GM18505 (cell line): ENCODE data around the gene EML2.

Experiments
- ATAC-seq: cut with Tn5 transposase; IDR thresholded peaks from one replicate; pipeline ENCODE4 v1.9.1; 2021; ENCODE audit not compliant: unreplicated experiment
- POLR2A ChIP-seq: IDR thresholded peaks from 4 replicates; pipeline ENCODE4 v1.6.1; 2011; ENCODE audit warnings: borderline replicate concordance; ENCODE audit not compliant: insufficient read depth, insufficient read length; ENCODE audit errors: extremely low read depth

The EML2 gene

DNA sequence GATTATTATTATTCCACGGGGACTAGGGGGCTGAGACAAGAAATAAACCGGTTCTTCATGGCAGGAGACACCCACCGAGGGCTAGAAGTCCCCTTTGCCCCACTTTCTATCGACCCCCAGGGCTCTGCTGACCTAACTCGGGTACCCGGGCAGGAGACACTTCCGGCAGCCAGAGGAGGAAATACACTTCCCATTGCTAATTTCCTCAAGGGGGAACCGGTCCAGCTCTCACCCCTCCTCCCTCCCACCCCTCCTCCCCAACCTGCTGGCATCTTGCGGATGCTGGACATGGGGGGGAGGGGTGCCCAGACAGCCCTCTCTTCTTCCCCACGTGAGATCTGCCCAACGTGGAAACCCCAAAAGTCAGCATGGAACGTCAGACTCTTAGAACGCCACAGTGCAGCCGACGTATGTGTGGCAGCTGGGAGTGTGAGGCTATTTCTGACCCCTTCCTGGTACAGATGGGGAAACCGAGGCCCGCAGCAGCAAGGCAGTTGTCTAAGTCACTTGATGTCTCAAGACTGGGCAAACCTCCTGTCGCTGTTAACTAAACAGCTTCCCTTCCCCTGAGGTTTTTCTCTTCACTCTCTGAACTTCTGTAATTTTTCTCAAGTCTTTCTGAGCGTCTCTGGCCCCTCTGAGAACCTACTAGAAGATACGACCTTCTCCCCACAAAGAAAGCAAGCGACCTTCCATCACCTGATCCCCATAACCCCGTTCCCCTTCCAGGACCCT is 40.8 kb downstream of the EML2 start:
- no peak for TF ChIP-seq POLR2A

DNA sequence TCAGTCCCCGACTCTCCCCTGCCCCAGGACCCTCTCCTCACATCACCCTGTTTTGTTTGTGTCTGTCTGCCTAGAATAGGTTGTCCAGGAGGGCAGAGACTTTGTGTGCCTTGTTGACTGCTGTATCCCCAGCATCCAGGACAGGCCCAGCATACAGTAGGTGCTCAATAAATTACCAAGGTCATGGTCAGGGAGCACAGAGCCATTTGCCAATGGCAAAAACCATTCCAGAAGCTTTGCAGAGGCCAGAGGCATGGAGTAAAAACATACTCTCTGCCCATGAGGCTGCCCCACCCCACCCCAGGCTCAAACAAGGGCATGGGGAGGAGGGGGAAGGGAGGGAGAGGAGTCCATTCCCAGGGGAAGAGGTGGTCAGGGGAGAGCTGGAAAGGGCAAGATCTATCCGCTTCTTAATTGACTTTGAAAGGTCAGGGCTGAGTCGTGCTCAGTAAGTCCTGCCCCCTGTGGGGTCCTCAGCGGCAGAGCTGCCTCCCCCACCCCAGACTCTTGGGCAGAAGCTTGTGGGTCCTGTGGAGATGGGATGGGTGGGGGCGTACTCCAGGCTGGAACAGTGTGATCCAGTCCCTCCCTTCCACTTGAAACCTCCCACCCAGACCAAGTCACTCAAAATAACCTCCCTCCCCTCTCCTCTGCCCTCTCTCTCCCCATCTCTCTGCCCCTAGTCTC is 41.6 kb downstream of the EML2 start:
- no peak for TF ChIP-seq POLR2A
- no peak for ATAC-seq

More for the DNA sequence above, 40.8 kb downstream of the EML2 start:
- ATAC-seq: no peak

DNA sequence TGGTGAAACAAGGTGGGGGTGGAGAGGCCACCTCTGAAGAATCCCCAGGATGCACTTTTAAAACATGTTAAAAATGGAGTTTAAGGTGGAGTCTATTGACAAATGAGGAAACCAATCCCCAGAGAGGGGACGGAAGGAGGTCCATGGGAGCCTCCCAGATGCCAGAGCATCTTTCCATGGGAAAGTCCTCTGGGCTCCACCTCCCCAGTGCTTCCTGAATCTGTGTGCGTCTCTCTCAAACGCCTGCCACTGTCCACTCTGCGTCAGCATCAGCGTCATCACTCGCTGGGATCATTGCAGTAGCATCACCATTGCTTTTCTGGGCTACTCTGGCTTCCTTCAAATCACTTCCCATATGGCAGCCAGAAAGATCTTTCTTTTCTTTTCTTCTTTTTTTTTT is 43.4 kb downstream of the EML2 start:
- no peak for TF ChIP-seq POLR2A
- ATAC-seq: no peak

DNA sequence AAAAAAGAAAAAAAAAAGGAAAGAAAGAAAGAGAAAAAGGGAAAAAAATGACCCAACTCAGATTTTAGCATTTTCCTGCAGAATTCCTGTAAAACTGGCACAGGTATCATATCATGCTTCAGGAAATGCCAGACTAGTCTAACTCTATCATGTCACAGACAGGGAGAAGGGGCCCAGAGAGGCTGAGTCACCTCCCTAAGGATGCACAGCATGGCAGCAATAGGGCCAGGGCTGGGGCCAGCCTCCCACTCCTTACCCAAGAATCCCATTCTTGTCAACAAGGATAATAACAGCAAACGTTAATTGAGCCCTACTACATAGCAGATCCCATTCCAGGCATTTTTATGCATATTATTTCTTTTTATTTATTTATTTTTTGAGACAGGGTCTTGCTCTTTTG is 45.7 kb downstream of the EML2 start:
- ATAC-seq: no peak
- no peak for TF ChIP-seq POLR2A

DNA sequence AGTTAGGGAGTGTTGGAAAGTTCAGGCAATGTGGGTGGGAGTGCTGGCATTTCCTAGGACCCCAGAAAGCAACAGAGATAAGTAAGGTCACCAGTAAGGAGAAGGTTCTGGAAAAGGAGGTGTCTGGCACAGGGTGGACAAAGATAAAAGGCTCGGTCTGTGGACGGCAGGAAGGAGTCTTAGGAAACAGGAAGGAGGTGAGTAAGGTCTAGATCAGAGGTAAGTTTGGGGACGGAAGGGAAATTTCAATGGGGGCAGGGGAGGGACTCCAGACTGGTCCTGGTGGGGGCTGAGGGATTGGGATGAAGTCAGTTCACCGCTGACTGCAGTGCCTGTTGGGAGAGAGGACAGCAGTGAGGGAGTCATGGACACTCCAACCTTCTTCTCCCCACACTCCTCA is 46.8 kb downstream of the EML2 start:
- ATAC-seq: no peak
- TF ChIP-seq POLR2A: no peak

DNA sequence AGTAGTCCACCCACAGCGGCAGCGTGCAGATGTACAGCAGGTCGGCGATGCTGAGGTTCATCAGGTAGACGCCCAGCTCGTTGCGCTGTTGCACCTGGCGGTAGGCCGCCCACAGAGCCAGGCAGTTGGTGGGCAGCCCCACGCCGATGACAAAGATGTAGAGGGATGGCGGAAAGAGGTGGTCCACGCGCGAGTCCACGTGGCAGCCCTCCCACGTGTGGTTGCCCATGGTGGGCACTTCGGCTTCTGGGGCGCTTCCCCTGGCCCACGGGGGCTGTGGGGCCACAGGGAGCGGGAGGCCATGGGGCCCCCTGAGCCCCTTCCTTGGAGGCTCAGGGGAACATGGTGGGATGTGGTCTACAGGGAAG is 47.6 kb downstream of the EML2 start:
- ATAC-seq: no peak
- no peak for TF ChIP-seq POLR2A

DNA sequence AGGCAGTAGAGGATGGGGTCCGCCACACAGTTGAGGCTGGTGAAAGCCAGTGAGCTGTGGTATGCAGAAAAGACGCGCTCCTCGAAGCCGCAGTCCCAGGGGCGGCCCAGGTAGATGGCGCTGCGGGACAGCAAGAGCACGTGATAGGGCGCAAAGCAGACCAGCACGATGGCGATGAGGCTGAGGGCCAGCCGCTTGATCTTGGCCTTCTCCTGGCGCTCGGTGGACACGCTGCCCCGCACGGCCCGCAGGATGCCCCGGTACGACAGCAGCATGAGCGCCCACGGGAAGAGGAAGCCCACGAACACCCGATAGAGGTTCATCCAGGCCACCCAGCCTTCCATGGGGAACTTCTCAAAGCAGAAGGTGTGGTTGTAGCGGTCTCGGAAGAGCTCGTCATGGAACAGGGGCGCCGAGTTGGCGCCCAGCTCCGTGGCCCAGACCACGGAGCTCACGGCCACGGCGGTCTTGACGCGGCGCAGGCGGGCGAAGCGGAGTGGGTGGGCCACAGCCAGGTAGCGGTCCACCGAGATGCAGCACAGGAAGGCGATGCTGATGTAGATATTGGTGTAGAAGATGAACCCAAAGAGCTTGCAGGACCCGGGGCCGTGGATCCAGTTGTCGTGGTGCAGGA is 48.1 kb downstream of the EML2 start:
- no peak for TF ChIP-seq POLR2A
- no peak for ATAC-seq

DNA sequence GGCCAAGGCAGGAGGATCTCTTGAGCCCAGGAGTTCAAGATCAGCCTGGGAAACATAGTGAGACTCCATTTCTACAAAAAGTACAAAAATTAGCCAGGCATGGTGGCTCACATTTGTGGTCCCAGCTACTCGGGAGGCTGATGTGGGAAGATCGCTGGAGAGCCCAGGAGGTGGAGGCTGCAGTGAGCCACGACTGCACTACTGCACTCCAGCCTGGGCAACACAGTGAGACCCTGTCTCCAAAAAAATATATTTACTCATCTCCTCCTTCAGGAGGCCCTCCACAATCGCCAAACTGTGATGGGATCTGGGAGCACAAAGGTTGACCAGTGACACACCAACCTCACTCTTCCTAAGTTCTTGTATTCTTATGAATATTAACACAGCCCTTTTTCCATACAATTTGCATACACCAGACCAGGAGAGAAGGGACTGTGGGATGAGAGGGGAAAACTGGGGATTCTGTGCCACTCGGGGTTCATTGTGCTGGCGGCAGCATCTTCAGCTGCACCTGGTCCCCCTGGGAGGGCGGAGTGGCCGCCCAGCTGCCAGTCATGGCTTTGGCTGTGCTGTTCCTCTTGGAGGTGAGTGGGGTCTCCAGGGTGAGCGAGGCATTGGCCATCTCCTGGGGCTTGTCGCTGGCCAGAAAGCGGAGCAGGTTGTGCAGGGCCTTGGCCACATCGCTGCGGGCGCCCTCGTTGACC is 48.7 kb downstream of the EML2 start:
- no peak for TF ChIP-seq POLR2A
- ATAC-seq: no peak

DNA sequence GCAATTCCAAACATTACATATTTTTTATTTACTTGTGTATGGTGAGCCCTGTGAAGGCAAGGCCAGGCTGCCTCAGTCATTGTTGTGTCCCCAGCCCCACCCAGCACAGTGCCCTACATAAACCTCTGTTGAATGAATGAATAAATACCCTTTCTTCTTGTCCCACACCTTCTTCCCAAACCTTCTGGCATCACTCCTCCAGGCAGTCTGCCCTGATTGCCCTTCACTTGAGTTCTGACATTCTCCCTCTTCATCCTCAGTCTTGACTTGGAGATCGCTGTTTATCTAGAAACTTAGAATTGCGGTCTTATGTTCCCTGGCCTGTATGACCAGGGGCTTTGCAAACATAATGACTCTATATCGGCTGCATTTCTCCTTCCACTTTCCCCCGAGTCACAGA is 49.4 kb downstream of the EML2 start:
- ATAC-seq: no peak
- TF ChIP-seq POLR2A: no peak

DNA sequence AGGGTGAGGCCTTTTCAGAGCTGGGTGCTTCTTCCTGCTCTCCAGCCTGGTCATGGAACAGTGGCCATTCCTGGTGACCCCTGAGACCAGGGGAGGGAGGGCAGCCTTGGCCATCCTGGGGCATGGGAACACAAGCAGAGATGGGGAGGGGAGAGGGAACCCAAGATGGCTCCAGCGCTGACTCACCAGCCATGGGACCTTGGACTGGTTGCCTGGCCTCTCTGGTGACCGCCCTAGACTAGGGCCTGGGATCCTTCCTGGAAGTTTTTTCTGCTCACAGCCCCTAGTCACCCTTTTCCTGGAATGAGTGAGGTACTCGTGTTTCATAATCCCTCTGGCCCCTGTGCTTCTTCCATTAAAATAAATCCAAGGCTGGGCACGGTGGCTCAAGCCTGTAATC is 51.3 kb downstream of the EML2 start:
- TF ChIP-seq POLR2A: no peak

DNA sequence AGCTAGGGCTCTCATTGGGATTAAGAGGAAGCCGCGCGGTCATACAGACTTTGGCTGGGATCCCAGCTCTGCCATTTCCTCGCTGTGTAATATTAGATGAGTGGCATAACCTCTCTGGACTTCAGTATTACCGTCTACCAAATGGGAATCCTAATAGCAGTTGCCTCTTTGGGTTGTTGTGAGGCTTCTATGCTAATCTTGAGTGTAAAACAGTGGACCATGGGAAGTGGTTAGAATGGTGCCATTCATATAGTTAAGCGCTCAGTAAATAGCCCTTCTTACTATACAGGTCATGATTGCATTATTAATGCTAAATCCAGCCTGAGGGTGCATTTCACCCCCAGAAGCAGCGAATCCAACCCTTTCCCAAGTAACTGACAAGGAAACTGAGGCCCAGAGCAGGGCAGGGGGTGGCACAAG is 54.0 kb downstream of the EML2 start:
- ATAC-seq: no peak
- TF ChIP-seq POLR2A: no peak

More for the DNA sequence above, 51.3 kb downstream of the EML2 start:
- ATAC-seq: no peak

DNA sequence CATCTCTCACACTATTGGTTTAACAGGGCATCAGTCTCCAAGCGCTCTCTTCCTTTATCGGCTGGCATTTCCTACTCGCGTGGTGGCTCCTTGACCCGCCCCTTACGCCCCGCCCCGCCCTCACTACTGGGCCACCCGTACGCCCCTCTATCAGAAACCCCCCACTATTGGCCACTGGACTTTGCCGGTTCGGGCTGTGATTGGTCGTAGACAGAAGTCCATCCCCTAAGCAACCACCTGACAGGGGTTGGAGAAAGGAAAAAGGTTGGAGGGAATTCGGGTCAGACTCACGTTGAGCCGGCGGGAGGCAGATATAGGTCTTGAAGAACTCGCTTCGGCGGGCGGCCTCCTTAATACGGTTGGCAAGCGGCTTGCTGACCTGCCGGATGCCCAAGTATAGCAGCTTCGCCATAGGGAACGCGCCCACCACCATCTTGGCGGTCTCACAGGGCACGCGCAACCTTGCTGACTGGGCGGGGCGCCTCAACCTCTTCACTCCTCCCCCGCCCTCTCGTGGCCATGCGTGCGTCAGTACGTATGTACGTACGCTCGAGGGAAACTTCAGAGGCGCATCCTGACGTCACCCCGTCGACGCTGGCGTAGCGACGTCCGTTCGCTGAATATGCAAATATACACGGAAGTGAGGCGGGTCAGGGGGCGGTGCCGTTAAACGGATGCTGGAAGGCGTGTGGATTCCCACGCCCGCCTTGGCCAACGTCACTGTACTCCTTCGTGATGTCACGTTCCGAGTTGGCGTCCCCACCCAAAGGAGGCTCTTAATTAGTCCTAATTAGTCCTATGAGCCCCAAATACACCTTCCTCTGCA is 54.7 kb downstream of the EML2 start, which contains the start of gene OPA3:
Gene OPA3, minus strand, starts transcription at position 471 of the 826 bp plus-strand sequence. Its CDS starts 38 bp downstream, at position 433.
- ATAC-seq: peak; percentile 82
- TF ChIP-seq POLR2A: peak; percentile 88
